Brain pericyte (primary cell): Measurements from ENCODE around the gene PRIMA1.
"Not testable (repeated sequence)": the region's sequence is repeated elsewhere in the genome, so short reads cannot be mapped to it uniquely, and the experiment has no call there.

Experiments used
- DNase-seq: peaks from one replicate; pipeline ENCODE4 v3.0.0-alpha.2; 2012; ENCODE audit warnings: low read depth, low spot score

The PRIMA1 gene

GRCh38 chr14:93788293-93788542 is at the start of gene PRIMA1:
PRIMA1 (minus strand) TSS chr14:93788485; CDS start chr14:93787718, 767 bp downstream.
- DNase-seq, result no peak

GRCh38 chr14:93834699-93835371 is 46.5 kb upstream of the PRIMA1 start:
- no peak for DNase-seq

GRCh38 chr14:93832665-93833064 is 44.4 kb upstream of the PRIMA1 start:
- no peak for DNase-seq

GRCh38 chr14:93832081-93832480 is 43.8 kb upstream of the PRIMA1 start:
- DNase-seq, result no peak

- DNase-seq, result no peak
These were observed 42.6 kb upstream of the PRIMA1 start for GRCh38 chr14:93830753-93831461.

GRCh38 chr14:93829839-93830481 is 41.7 kb upstream of the PRIMA1 start:
- no peak for DNase-seq

- DNase-seq, result no peak
These were observed 36.9 kb upstream of the PRIMA1 start for GRCh38 chr14:93825235-93825553.

GRCh38 chr14:93824518-93825234 is 36.4 kb upstream of the PRIMA1 start:
- no peak for DNase-seq

GRCh38 chr14:93824076-93824475 is 35.8 kb upstream of the PRIMA1 start:
- no peak for DNase-seq

- DNase-seq, result no peak
These were observed 32.8 kb upstream of the PRIMA1 start for GRCh38 chr14:93821051-93821450.

- DNase-seq, result no peak
These were observed 30.6 kb upstream of the PRIMA1 start for GRCh38 chr14:93818857-93819256.

GRCh38 chr14:93811676-93812075 is 23.4 kb upstream of the PRIMA1 start:
- no peak for DNase-seq

GRCh38 chr14:93811020-93811419 is 22.7 kb upstream of the PRIMA1 start:
- no peak for DNase-seq

- not testable (repeated sequence) for DNase-seq
These were observed 21.5 kb upstream of the PRIMA1 start for GRCh38 chr14:93809491-93810420.

GRCh38 chr14:93804654-93805053 is 16.4 kb upstream of the PRIMA1 start:
- DNase-seq, result no peak

- no peak for DNase-seq
These were observed 15.4 kb upstream of the PRIMA1 start for GRCh38 chr14:93803408-93804318.

- DNase-seq, result no peak
These were observed 12.0 kb upstream of the PRIMA1 start for GRCh38 chr14:93799989-93800921.

GRCh38 chr14:93799617-93799988 is 11.3 kb upstream of the PRIMA1 start:
- no peak for DNase-seq

- no peak for DNase-seq
These were observed 9.3 kb upstream of the PRIMA1 start for GRCh38 chr14:93797536-93797935.
